Uterus (tissue), 2 donors: ENCODE data around the gene TP53I11.

Source experiments
- POLR2A ChIP-seq, 2 donors: fragments of 450-650 bp; IDR thresholded peaks; one replicate each; pipeline ENCODE4 v1.6.1; 2016; ENCODE audit warnings: antibody characterized with exemption in 2 of 2, mild to moderate bottlenecking in 1 of 2, moderate library complexity in 1 of 2
- TF ChIP-seq, protein P1 (sequence below), 4 experiments: fragments of 200-600 bp in 2 of 4; fragments of 450-650 bp in 2 of 4; sonication (generic) in 2 of 4; IDR thresholded peaks; one replicate each; pipeline ENCODE4 v1.5.1; 2016 to 2019; ENCODE audit warnings: antibody characterized with exemption in 4 of 4, mild to moderate bottlenecking in 2 of 4, moderate library complexity in 1 of 4

DNA sequence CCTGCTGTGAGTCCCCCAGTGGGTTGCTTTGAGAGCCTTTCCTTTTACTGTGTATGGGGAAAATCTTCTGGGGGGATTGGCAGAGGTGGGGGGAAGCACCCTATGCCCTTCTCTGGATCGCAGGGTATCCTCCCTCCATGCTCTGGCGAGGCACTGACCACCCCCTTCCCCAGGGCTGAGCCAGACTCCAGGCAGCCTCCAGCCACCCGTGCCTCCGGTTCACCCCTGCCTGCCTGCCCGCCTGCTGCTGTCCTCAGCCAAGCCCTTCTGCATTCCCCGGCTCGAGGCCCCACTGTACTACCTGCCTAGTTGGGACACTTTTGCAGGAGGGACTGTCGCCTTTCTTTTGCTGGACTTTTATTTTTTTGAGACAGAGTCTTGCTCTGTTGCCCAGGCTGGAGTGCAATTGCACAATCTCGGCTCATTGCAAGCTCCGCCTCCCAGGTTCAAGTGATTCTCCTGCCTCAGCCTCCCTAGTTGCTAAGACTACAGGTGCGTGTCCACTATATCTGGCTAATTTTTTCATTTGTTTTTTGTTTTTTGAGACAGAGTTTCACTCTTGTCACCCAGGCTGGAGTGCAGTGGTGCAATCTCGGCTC is 23.8 kb upstream of the TP53I11 start:
- TF ChIP-seq, protein P1, sequence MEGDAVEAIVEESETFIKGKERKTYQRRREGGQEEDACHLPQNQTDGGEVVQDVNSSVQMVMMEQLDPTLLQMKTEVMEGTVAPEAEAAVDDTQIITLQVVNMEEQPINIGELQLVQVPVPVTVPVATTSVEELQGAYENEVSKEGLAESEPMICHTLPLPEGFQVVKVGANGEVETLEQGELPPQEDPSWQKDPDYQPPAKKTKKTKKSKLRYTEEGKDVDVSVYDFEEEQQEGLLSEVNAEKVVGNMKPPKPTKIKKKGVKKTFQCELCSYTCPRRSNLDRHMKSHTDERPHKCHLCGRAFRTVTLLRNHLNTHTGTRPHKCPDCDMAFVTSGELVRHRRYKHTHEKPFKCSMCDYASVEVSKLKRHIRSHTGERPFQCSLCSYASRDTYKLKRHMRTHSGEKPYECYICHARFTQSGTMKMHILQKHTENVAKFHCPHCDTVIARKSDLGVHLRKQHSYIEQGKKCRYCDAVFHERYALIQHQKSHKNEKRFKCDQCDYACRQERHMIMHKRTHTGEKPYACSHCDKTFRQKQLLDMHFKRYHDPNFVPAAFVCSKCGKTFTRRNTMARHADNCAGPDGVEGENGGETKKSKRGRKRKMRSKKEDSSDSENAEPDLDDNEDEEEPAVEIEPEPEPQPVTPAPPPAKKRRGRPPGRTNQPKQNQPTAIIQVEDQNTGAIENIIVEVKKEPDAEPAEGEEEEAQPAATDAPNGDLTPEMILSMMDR (IDR thresholded peaks at IDR 0.05), result no peak
- no peak for TF ChIP-seq POLR2A (IDR thresholded peaks at IDR 0.05)
